Ishikawa (cell line): ENCODE data around the gene TES.

Source experiments
- CEBPB ChIP-seq: IDR thresholded peaks from 2 replicates; pipeline ENCODE4 v1.6.1; 2012
- CREB1 ChIP-seq: IDR thresholded peaks from 2 replicates; pipeline ENCODE4 v1.6.1; 2012; ENCODE audit warnings: low read depth
- EGR1 ChIP-seq: IDR thresholded peaks from 2 replicates; pipeline ENCODE4 v1.6.1; 2012
- EP300 ChIP-seq: IDR thresholded peaks from 2 replicates; pipeline ENCODE4 v1.6.1; 2012; ENCODE audit warnings: borderline replicate concordance
- FOXM1 ChIP-seq: IDR thresholded peaks from 2 replicates; pipeline ENCODE4 v1.6.1; 2012; ENCODE audit warnings: low read depth, borderline replicate concordance
- NFIC ChIP-seq: IDR thresholded peaks from 2 replicates; pipeline ENCODE4 v1.6.1; 2012
- RAD21 ChIP-seq: IDR thresholded peaks from 2 replicates; pipeline ENCODE4 v1.6.1; 2012; ENCODE audit warnings: low read depth
- TAF1 ChIP-seq: IDR thresholded peaks from 2 replicates; pipeline ENCODE4 v1.6.1; 2012; ENCODE audit warnings: low read depth, mild to moderate bottlenecking
- TCF12 ChIP-seq: IDR thresholded peaks from 2 replicates; pipeline ENCODE4 v1.6.1; 2012; ENCODE audit warnings: low read depth
- TEAD4 ChIP-seq: IDR thresholded peaks from 2 replicates; pipeline ENCODE4 v1.6.1; 2012
- YY1 ChIP-seq: IDR thresholded peaks from 2 replicates; pipeline ENCODE4 v1.6.1; 2012; ENCODE audit warnings: low read depth
- ZBTB7A ChIP-seq: IDR thresholded peaks from 2 replicates; pipeline ENCODE4 v1.6.1; 2012; ENCODE audit warnings: low read depth
- TF ChIP-seq, protein P1 (sequence below): IDR thresholded peaks from 2 replicates; pipeline ENCODE4 v1.6.1; 2012
- TF ChIP-seq, protein P2 (sequence below): IDR thresholded peaks from 2 replicates; pipeline ENCODE4 v1.6.1; 2012
- TF ChIP-seq, protein P3 (sequence below): IDR thresholded peaks from 2 replicates; pipeline ENCODE4 v1.6.1; 2012; ENCODE audit warnings: low read depth, mild to moderate bottlenecking

Gene TES

DNA sequence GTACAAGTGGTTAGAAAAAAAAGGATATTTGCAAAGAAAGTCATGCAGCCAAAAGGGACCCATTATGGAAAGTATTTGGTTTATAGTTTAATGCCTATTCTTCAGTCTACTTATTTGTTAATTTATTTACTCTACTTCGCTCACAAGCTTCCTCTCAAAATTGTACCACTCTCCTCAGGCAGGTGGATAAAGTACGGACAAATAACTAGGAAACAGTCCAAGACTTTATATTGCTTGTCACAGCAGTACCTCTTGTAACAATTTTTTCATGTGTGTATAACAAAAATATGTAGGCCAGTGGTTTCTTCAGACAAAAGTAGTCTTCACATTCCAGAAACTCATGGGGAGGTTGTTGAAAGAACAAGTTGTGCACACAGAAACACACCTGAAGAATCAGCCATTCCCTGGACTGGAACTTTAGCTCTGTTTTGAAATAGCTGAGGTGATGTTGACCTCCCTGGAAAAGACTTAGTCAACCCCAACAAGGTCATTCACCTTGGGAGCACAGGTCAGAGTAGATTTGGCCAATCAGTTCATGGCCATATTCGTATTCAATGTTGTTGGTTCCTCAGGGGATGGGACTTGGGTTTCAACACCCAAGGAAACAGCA lies 73.4 kb downstream of the TES start:
- no peak for TF ChIP-seq RAD21
- TF ChIP-seq TCF12 = no peak
- TF ChIP-seq, protein P1, sequence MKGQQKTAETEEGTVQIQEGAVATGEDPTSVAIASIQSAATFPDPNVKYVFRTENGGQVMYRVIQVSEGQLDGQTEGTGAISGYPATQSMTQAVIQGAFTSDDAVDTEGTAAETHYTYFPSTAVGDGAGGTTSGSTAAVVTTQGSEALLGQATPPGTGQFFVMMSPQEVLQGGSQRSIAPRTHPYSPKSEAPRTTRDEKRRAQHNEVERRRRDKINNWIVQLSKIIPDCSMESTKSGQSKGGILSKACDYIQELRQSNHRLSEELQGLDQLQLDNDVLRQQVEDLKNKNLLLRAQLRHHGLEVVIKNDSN = no peak

DNA sequence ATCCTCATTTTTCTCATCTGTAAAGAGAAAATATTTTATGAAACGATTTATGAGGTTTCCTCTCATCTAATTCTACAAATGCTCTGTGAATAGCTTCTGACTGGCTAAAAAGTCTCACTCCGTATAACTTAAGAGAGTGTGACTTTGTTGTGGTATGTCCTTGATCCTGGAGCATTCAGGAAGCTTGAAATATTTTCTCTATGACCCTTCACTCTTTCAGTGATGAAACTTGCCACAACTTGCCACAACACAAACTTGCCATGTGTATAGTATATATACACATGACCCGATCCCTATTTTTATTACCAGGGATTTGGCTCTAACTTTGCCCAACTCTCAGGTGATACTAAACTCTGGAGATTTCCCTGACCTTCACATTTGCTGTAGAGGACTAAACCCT lies 74.1 kb downstream of the TES start:
- TF ChIP-seq CEBPB = no peak
- TF ChIP-seq CREB1 = no peak
- TF ChIP-seq ZBTB7A = no peak
- TF ChIP-seq, protein P2, sequence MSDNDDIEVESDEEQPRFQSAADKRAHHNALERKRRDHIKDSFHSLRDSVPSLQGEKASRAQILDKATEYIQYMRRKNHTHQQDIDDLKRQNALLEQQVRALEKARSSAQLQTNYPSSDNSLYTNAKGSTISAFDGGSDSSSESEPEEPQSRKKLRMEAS = no peak
- TF ChIP-seq TAF1 = no peak
- TF ChIP-seq NFIC = no peak
- TF ChIP-seq YY1 = no peak
- TF ChIP-seq TEAD4 = no peak
- no peak for TF ChIP-seq RAD21
- TF ChIP-seq, protein P3, sequence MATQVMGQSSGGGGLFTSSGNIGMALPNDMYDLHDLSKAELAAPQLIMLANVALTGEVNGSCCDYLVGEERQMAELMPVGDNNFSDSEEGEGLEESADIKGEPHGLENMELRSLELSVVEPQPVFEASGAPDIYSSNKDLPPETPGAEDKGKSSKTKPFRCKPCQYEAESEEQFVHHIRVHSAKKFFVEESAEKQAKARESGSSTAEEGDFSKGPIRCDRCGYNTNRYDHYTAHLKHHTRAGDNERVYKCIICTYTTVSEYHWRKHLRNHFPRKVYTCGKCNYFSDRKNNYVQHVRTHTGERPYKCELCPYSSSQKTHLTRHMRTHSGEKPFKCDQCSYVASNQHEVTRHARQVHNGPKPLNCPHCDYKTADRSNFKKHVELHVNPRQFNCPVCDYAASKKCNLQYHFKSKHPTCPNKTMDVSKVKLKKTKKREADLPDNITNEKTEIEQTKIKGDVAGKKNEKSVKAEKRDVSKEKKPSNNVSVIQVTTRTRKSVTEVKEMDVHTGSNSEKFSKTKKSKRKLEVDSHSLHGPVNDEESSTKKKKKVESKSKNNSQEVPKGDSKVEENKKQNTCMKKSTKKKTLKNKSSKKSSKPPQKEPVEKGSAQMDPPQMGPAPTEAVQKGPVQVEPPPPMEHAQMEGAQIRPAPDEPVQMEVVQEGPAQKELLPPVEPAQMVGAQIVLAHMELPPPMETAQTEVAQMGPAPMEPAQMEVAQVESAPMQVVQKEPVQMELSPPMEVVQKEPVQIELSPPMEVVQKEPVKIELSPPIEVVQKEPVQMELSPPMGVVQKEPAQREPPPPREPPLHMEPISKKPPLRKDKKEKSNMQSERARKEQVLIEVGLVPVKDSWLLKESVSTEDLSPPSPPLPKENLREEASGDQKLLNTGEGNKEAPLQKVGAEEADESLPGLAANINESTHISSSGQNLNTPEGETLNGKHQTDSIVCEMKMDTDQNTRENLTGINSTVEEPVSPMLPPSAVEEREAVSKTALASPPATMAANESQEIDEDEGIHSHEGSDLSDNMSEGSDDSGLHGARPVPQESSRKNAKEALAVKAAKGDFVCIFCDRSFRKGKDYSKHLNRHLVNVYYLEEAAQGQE = no peak
- no peak for TF ChIP-seq FOXM1
- TF ChIP-seq, protein P1 = no peak
- no peak for TF ChIP-seq EGR1
- no peak for TF ChIP-seq TCF12

DNA sequence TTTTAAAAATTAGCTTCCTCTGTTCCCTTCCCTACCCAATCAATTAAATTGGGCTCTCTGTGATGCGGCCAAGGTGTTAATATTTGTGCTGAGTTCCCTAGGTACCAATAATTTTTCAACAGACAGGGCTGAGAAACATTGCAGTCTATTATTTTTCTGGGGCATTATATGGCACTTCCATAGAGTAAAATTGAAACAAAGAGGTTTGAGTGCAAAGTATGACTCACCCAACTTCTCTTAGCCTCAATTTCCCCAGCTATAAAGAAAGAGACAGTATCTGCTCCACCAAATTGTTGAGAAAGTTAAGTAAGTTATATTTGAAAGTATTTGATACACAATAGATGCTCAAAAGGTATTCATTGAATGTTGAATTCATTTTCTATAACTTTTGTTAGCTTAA lies 74.9 kb downstream of the TES start:
- TF ChIP-seq TEAD4 (no peak), TCF12 (no peak), FOXM1 (no peak), RAD21 (no peak), EP300 (no peak), CREB1 (no peak), YY1 (no peak)
- TF ChIP-seq, protein P2 = no peak

DNA sequence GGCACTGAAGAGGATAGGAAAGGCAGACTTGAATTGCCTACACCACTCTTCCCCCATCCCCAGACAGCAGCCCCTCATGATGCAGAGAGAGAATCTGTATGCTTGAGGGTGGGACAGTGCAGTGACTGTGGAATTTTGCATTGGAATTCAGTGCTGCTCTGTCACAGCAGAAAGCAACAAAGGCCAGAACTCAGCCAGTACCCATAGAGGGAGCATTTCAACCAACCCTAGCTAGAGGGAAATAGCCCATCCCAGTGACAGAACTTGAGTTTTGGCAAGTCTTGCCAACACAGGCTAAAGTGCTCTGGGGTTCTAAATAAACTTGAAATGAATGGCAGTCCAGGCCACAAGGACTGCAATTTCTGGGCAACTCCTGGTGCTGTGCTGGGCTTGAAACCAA lies 80.4 kb downstream of the TES start:
- TF ChIP-seq ZBTB7A = no peak
- TF ChIP-seq CREB1 = no peak
- TF ChIP-seq, protein P2 = no peak
- no peak for TF ChIP-seq FOXM1
- no peak for TF ChIP-seq EGR1
- TF ChIP-seq TAF1 = no peak

DNA sequence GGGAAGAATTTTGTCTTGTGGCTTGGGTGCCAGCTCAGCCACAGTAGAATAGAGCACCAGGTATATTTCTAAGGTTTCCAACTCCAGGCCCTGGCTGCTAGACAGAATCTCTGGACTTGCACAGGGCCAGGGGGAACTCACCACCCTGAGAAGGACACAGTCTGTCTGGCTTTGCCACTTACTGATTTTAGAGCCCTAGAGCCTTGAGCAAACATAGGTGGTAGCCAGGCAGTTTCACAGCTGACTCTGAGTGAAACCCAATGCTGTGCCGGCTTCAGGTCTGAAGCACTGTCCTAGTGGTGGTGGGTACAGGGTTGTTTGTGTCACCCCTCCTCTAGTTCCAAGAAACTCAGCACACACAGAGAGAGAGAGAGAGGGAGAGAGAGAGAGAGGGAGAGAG lies 81.6 kb downstream of the TES start:
- TF ChIP-seq FOXM1 (no peak), TCF12 (no peak), TEAD4 (no peak), EGR1 (no peak), YY1 (no peak), NFIC (no peak), ZBTB7A (no peak), RAD21 (no peak), EP300 (no peak), CREB1 (no peak), TAF1 (no peak), CEBPB (no peak)
- TF ChIP-seq, protein P2 = no peak
- TF ChIP-seq, protein P3 = no peak
- TF ChIP-seq, protein P1 = no peak

DNA sequence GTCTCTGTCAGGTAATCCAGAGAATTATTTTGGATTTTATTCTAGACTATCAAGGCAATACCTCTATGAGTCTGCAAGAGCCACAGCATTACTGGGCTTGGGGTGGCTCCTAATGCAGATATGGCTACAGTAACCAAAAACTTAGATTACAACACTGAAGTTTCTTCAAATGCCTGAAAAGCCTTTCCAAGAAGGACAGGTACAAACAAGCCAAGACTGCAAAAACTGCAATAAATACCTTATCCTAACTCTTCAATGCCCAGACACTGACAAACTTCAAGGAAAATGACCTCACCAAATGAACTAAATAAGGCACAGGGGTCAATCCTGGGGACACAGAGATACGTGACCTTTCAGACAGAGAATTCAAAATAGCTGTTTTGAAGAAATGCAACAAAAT lies 82.0 kb downstream of the TES start:
- TF ChIP-seq FOXM1 = no peak
- TF ChIP-seq, protein P3 = no peak
- TF ChIP-seq, protein P2 = no peak
- no peak for TF ChIP-seq CEBPB
- no peak for TF ChIP-seq TAF1
- no peak for TF ChIP-seq CREB1
- TF ChIP-seq, protein P1 = no peak
- TF ChIP-seq EP300 = no peak
- TF ChIP-seq YY1 = no peak
- no peak for TF ChIP-seq EGR1
- no peak for TF ChIP-seq TEAD4
- TF ChIP-seq RAD21 = no peak
- TF ChIP-seq NFIC = no peak
- TF ChIP-seq TCF12 = no peak
- no peak for TF ChIP-seq ZBTB7A
